Stimulated activated CD8-positive, alpha-beta memory T cell treated with anti-CD3 and anti-CD28 coated beads, Interleukin-12 subunit alpha, Interleukin-12 subunit beta, amount 100 ng/mL, for 4 hours (primary cell): ENCODE data around the gene SORCS1.

Experiments used
- DNase-seq: peaks from one replicate; pipeline ENCODE4 v3.0.0-alpha.2; 2020; ENCODE audit warnings: low read depth

SORCS1 gene

GRCh38 chr10:106991091-106991490 lies 173.4 kb downstream of the SORCS1 start:
- no peak for DNase-seq

- no peak for DNase-seq
Measured at GRCh38 chr10:106987362-106987761, 177.1 kb downstream of the SORCS1 start.

GRCh38 chr10:106982268-106982667 lies 182.2 kb downstream of the SORCS1 start:
- no peak for DNase-seq

- no peak for DNase-seq
Measured at GRCh38 chr10:106981452-106982075, 182.9 kb downstream of the SORCS1 start.

- DNase-seq: no peak
Measured at GRCh38 chr10:106980495-106981451, 183.7 kb downstream of the SORCS1 start.

- no peak for DNase-seq
Measured at GRCh38 chr10:106978756-106979155, 185.8 kb downstream of the SORCS1 start.

- DNase-seq: no peak
Measured at GRCh38 chr10:106973716-106974115, 190.8 kb downstream of the SORCS1 start.

GRCh38 chr10:106973288-106973687 lies 191.2 kb downstream of the SORCS1 start:
- DNase-seq: no peak

GRCh38 chr10:106972381-106972780 lies 192.1 kb downstream of the SORCS1 start:
- DNase-seq: no peak

- no peak for DNase-seq
Measured at GRCh38 chr10:106971411-106971831, 193.1 kb downstream of the SORCS1 start.

GRCh38 chr10:106967452-106967851 lies 197.1 kb downstream of the SORCS1 start:
- DNase-seq: no peak

- DNase-seq: no peak
Measured at GRCh38 chr10:106960812-106961211, 203.7 kb downstream of the SORCS1 start.

- no peak for DNase-seq
Measured at GRCh38 chr10:106959521-106959920, 205.0 kb downstream of the SORCS1 start.

- no peak for DNase-seq
Measured at GRCh38 chr10:106958589-106959361, 205.7 kb downstream of the SORCS1 start.

- no peak for DNase-seq
Measured at GRCh38 chr10:106957823-106958588, 206.5 kb downstream of the SORCS1 start.

GRCh38 chr10:106956216-106956915 lies 208.1 kb downstream of the SORCS1 start:
- DNase-seq: no peak

GRCh38 chr10:106955133-106955532 lies 209.4 kb downstream of the SORCS1 start:
- DNase-seq: no peak

- DNase-seq: no peak
Measured at GRCh38 chr10:106952033-106952432, 212.5 kb downstream of the SORCS1 start.

- DNase-seq: no peak
Measured at GRCh38 chr10:106949680-106950478, 214.6 kb downstream of the SORCS1 start.

- DNase-seq: no peak
Measured at GRCh38 chr10:106947643-106948042, 216.9 kb downstream of the SORCS1 start.
